IMR-90 (cell line): ENCODE results near the gene HOXD9. TPM values are rescaled to one million over a fixed set of nuclear protein-coding genes. Genes with fewer than 3 reads are reported as not detected.

Experiments used
- ATAC-seq: fragments of 200-7000 bp; cut with Tn5 transposase; 2 replicates; pipeline ENCODE4 v1.9.1; 2020; ENCODE audit warnings: low read depth, mild to moderate bottlenecking, moderate library complexity
- BruUV-seq: library from RNA; stranded (reverse); fragments of 400-500 nt; replicated peaks from 2 replicates; lab custom pipeline; 2021; lab: Mats Ljungman, UMichigan
- CTCF ChIA-PET: fragments of 300-600 bp; formaldehyde crosslinking; extraction: SDS; loops from one replicate; lab custom pipeline; 2021; ENCODE audit warnings: antibody characterized with exemption; lab: Yijun Ruan, JAX
- POLR2A ChIA-PET: fragments of 300-600 bp; sonication (Branson Sonifier 250); formaldehyde crosslinking; loops from one replicate; lab custom pipeline; 2022; ENCODE audit warnings: antibody characterized with exemption; ENCODE audit not compliant: unreplicated experiment; lab: Charles Lee
- DNase-seq: peaks from one replicate; pipeline ENCODE4 v3.0.0; 2013
- H2AFZ ChIP-seq: replicated peaks from 2 replicates; pipeline ENCODE3; 2013; ENCODE audit warnings: low read length, mild to moderate bottlenecking; ENCODE audit not compliant: poor library complexity
- H2AK5ac ChIP-seq: 2 replicates; pipeline ENCODE4 v1.6.1; 2013; ENCODE audit warnings: low read depth, low read length, inconsistent platforms
- H2AK9ac ChIP-seq: replicated peaks from 2 replicates; pipeline ENCODE3; 2013; ENCODE audit warnings: mild to moderate bottlenecking, low read depth, low read length, moderate library complexity; ENCODE audit not compliant: poor library complexity
- H2BK120ac ChIP-seq: 2 replicates; pipeline ENCODE4 v1.6.1; 2013; ENCODE audit warnings: low read depth, low read length, inconsistent platforms
- H2BK15ac ChIP-seq: 3 replicates; pipeline ENCODE4 v1.6.1; 2013; ENCODE audit warnings: low read depth, low read length, inconsistent platforms
- H2BK20ac ChIP-seq: 2 replicates; pipeline ENCODE4 v1.6.1; 2013; ENCODE audit warnings: low read depth, mild to moderate bottlenecking, inconsistent platforms, low read length, moderate library complexity
- H2BK5ac ChIP-seq: 2 replicates; pipeline ENCODE4 v1.6.1; 2013; ENCODE audit warnings: mild to moderate bottlenecking, low read depth, low read length, inconsistent platforms; ENCODE audit not compliant: poor library complexity, severe bottlenecking
- H3K14ac ChIP-seq: replicated peaks from 2 replicates; pipeline ENCODE4 v1.6.1; 2013; ENCODE audit warnings: low read depth, low read length, inconsistent platforms
- H3K18ac ChIP-seq: 2 replicates; pipeline ENCODE4 v1.6.1; 2013; ENCODE audit warnings: low read depth, low read length, control low read depth
- H3K23ac ChIP-seq: 2 replicates; pipeline ENCODE4 v1.6.1; 2013; ENCODE audit warnings: low read depth, low read length, inconsistent platforms
- H3K27ac ChIP-seq: 2 replicates; pipeline ENCODE4 v1.5.1; 2013; ENCODE audit warnings: mild to moderate bottlenecking, control low read depth, low read length; ENCODE audit not compliant: insufficient read depth
- H3K27me3 ChIP-seq: 2 replicates; pipeline ENCODE4 v1.6.1; 2013; ENCODE audit warnings: low read length; ENCODE audit not compliant: control insufficient read depth, insufficient read depth
- H3K36me3 ChIP-seq: 2 replicates; pipeline ENCODE4 v1.6.1; 2013; ENCODE audit warnings: low read length, mixed read lengths; ENCODE audit not compliant: control insufficient read depth, insufficient read depth
- H3K4ac ChIP-seq: 2 replicates; pipeline ENCODE4 v1.6.1; 2013; ENCODE audit warnings: low read depth, low read length, inconsistent platforms
- H3K4me1 ChIP-seq: 2 replicates; pipeline ENCODE4 v1.6.1; 2013; ENCODE audit warnings: low read length, mixed read lengths; ENCODE audit not compliant: control insufficient read depth, insufficient read depth
- H3K4me2 ChIP-seq: 2 replicates; pipeline ENCODE4 v1.6.1; 2013; ENCODE audit warnings: low read depth, mild to moderate bottlenecking, control low read depth, low read length, moderate library complexity
- H3K4me3 ChIP-seq: 2 replicates; pipeline ENCODE4 v1.5.1; 2013; ENCODE audit warnings: low read depth, mild to moderate bottlenecking, control low read depth, low read length, moderate library complexity; ENCODE audit not compliant: insufficient read depth
- H3K56ac ChIP-seq: 2 replicates; pipeline ENCODE4 v1.6.1; 2013; ENCODE audit warnings: low read length, inconsistent platforms; ENCODE audit not compliant: insufficient read depth; ENCODE audit errors: extremely low read depth
- H3K79me1 ChIP-seq, 2 experiments: 2 replicates each; pipeline ENCODE4 v1.6.1; 2013; ENCODE audit warnings: low read length in 2 of 2, inconsistent platforms in 1 of 2, low read depth in 1 of 2
- H3K9ac ChIP-seq: 2 replicates; pipeline ENCODE4 v1.6.1; 2013; ENCODE audit warnings: low read depth, low read length, control low read depth
- H3K9me1 ChIP-seq: 2 replicates; pipeline ENCODE4 v1.6.1; 2013; ENCODE audit warnings: low read length, inconsistent platforms; ENCODE audit not compliant: insufficient read depth
- H3K9me3 ChIP-seq: 2 replicates; pipeline ENCODE4 v1.6.1; 2013; ENCODE audit warnings: low read length; ENCODE audit not compliant: control insufficient read depth, insufficient read depth
- H4K20me1 ChIP-seq: 2 replicates; pipeline ENCODE4 v1.6.1; 2013; ENCODE audit warnings: low read length, inconsistent platforms; ENCODE audit not compliant: insufficient read depth
- H4K5ac ChIP-seq: 2 replicates; pipeline ENCODE4 v1.6.1; 2013; ENCODE audit warnings: mild to moderate bottlenecking, low read depth, low read length, control low read depth
- H4K8ac ChIP-seq, 2 experiments: 2 replicates each; pipeline ENCODE4 v1.6.1; 2013; ENCODE audit warnings: low read depth in 2 of 2, low read length in 2 of 2, control low read depth in 1 of 2, inconsistent platforms in 1 of 2
- H4K91ac ChIP-seq: 2 replicates; pipeline ENCODE4 v1.6.1; 2013; ENCODE audit warnings: low read depth, low read length, inconsistent platforms; ENCODE audit not compliant: insufficient read depth
- BHLHE40 ChIP-seq: fragments of 150-350 bp; IDR thresholded peaks from 2 replicates; pipeline ENCODE4 v1.6.1; 2016; ENCODE audit warnings: mild to moderate bottlenecking, low read depth, low read length
- CEBPB ChIP-seq: IDR thresholded peaks from 2 replicates; pipeline ENCODE4 v1.6.1; 2012; ENCODE audit warnings: low read depth, low read length, improper control_type of control experiment
- CHD1 ChIP-seq: IDR thresholded peaks from 2 replicates; pipeline ENCODE4 v1.6.1; 2012; ENCODE audit warnings: low read depth, low read length, improper control_type of control experiment
- ELK1 ChIP-seq: fragments of 150-350 bp; IDR thresholded peaks from 2 replicates; pipeline ENCODE4 v1.6.1; 2016; ENCODE audit warnings: low read depth, mild to moderate bottlenecking, low read length, moderate library complexity, borderline replicate concordance
- MAZ ChIP-seq: IDR thresholded peaks from 2 replicates; pipeline ENCODE4 v1.6.1; 2012; ENCODE audit warnings: low read depth, mild to moderate bottlenecking, low read length, improper control_type of control experiment, moderate library complexity, borderline replicate concordance
- POLR2A ChIP-seq: IDR thresholded peaks from 2 replicates; pipeline ENCODE4 v1.6.1; 2012; ENCODE audit warnings: mild to moderate bottlenecking, low read depth, low read length
- RAD21 ChIP-seq: IDR thresholded peaks from 2 replicates; pipeline ENCODE4 v1.6.1; 2012; ENCODE audit warnings: low read length, improper control_type of control experiment
- RFX5 ChIP-seq: IDR thresholded peaks from 2 replicates; pipeline ENCODE4 v1.8.0; 2012; ENCODE audit warnings: low read depth, mild to moderate bottlenecking, low read length, moderate library complexity
- SMC3 ChIP-seq: fragments of 150-350 bp; IDR thresholded peaks from 2 replicates; pipeline ENCODE4 v1.6.1; 2016; ENCODE audit warnings: low read depth, mild to moderate bottlenecking, antibody characterized with exemption, low read length, moderate library complexity
- WGBS, 2 experiments: methylation state at CpG; one replicate each; pipeline versions ENCODE4 v1.1.5 to v1.1.7; 2013; ENCODE audit warnings: missing lambda C conversion rate in 2 of 2; ENCODE audit not compliant: insufficient read length in 1 of 2; ENCODE audit errors: extremely low coverage in 2 of 2; 5-methylcytosine and 5-hydroxymethylcytosine counted together
- dilution Hi-C: fragments of 300-500 bp; cut with HindIII; formaldehyde crosslinking; loops from one replicate; pipeline ENCODE4 v1.14.3; 2018; ENCODE audit warnings: low sequenced_read_pairs; ENCODE audit not compliant: unreplicated experiment
- in situ Hi-C: fragments of 300-500 bp; cut with MboI; formaldehyde crosslinking; loops from 3 replicates; pipeline ENCODE4 v1.14.3; 2019; ENCODE audit warnings: low sequenced_read_pairs, inconsistent platforms, mixed read lengths
- intact Hi-C: fragments of 100-400 bp; cut with micrococcal nuclease; formaldehyde crosslinking; loops from 2 replicates; pipeline ENCODE4 v1.10.0; 2022
- polyA plus RNA-seq, 3 experiments: library from polyadenylated mRNA; depleted of rRNA; stranded (reverse); fragments of >200 nt; gene quantifications; 2 replicates each; pipeline ENCODE4 v1.2.3, GENCODE V29; 2012; ENCODE audit warnings: low replicate concordance in 1 of 3
- total RNA-seq: library from RNA; depleted of rRNA; stranded (reverse); fragments of >200 nt; gene quantifications from 2 replicates; pipeline ENCODE4 v1.2.3, GENCODE V29; 2012

The HOXD9 gene
- total and polyA plus RNA-seq, 2 of the 4 experiments (the other 2 are of a cell fraction), result not detected

- H3K27ac ChIP-seq, result no peak overlapping the region
- H2AK5ac ChIP-seq, result no peak overlapping the region
- H2BK120ac ChIP-seq, result no peak overlapping the region
- H4K20me1 ChIP-seq, result no peaks in the 10 kb centered on the region
- CTCF ChIA-PET, result no interaction called here
- H3K23ac ChIP-seq, result no peak overlapping the region
- DNase-seq, result no peak
- H3K27me3 ChIP-seq, result peaks cover 95% of the 10 kb centered on the region
- ATAC-seq, result no peak
- in situ Hi-C loops, result no loop called here
- no peak overlapping the region for H2AFZ ChIP-seq
- TF ChIP-seq SMC3 (no peak), RFX5 (no peak), CHD1 (no peak), POLR2A (no peak), BHLHE40 (no peak), CEBPB (no peak), RAD21 (no peak), MAZ (no peak), ELK1 (no peak)
- no peak overlapping the region for H2BK5ac ChIP-seq
- no peak overlapping the region for H3K4ac ChIP-seq
- dilution Hi-C loops, result no loop called here
- BruUV-seq, result no TSS peak
- no peaks in the 10 kb centered on the region for H3K4me1 ChIP-seq
- no peak overlapping the region for H2BK20ac ChIP-seq
- no peak overlapping the region for H2BK15ac ChIP-seq
- H3K9me1 ChIP-seq, result no peaks in the 10 kb centered on the region
- H3K79me1 ChIP-seq, result no peaks in the 10 kb centered on the region
- H4K91ac ChIP-seq, result no peak overlapping the region
- no peak overlapping the region for H3K9ac ChIP-seq
- H4K5ac ChIP-seq, result no peak overlapping the region
- POLR2A ChIA-PET, result no interaction called here
- H3K9me3 ChIP-seq, result peaks cover 6% of the 10 kb centered on the region
- H3K36me3 ChIP-seq, result no peaks in the 10 kb centered on the region
- no peak overlapping the region for H3K14ac ChIP-seq
- no peak overlapping the region for H3K56ac ChIP-seq
- no peak overlapping the region for H4K8ac ChIP-seq
- no peak overlapping the region for H3K18ac ChIP-seq
- WGBS, 2 experiments, result 2% methylated on average over 9 of the region's 25 CpGs; no CpG with 5 or more reads in 1 of the 2 experiments
- H3K4me3 ChIP-seq, result no peak overlapping the region
- no peak overlapping the region for H2AK9ac ChIP-seq
- H3K4me2 ChIP-seq, result no peak overlapping the region
- intact Hi-C loops, result no loop called here
Observed at GRCh38 chr2:176105078-176105729, 17.3 kb upstream of the HOXD9 start.
